Nephron progenitor cell (in vitro differentiated cells): ENCODE data around the gene CT45A8.
"Not testable (repeated sequence)": the region's sequence is repeated elsewhere in the genome, so short reads cannot be mapped to it uniquely, and the experiment has no call there.

Source experiments
- DNase-seq: peaks from one replicate; pipeline ENCODE4 v3.0.0; 2021
- H3K27ac Mint-ChIP-seq: 2 replicates; pipeline ENCODE4 v1.8.0; 2021; ENCODE audit warnings: mild to moderate bottlenecking, moderate library complexity, mixed read lengths
- H3K27me3 Mint-ChIP-seq: 2 replicates; pipeline ENCODE4 v1.8.0; 2021; ENCODE audit warnings: mild to moderate bottlenecking, low read depth, mixed read lengths; ENCODE audit not compliant: poor library complexity
- H3K36me3 Mint-ChIP-seq: 2 replicates; pipeline ENCODE4 v1.8.0; 2021; ENCODE audit warnings: low read depth, mixed read lengths
- H3K4me1 Mint-ChIP-seq: 2 replicates; pipeline ENCODE4 v1.8.0; 2021; ENCODE audit warnings: mixed read lengths
- H3K4me3 Mint-ChIP-seq: 2 replicates; pipeline ENCODE4 v1.8.0; 2021; ENCODE audit warnings: mild to moderate bottlenecking, moderate library complexity, mixed read lengths
- H3K9me3 Mint-ChIP-seq: 2 replicates; pipeline ENCODE4 v1.8.0; 2021; ENCODE audit warnings: mild to moderate bottlenecking, moderate library complexity, mixed read lengths
- TF ChIP-seq, protein P1 (sequence below): fragments of 200-600 bp; sonication (generic); IDR thresholded peaks from 2 replicates; pipeline ENCODE4 v1.5.0; 2021; ENCODE audit warnings: antibody characterized with exemption

CT45A8 gene

GRCh38 chrX:135854438-135854837, at the start of gene CT45A8:
Gene CT45A8, minus strand, starts transcription at chrX:135854538. Its CDS starts 3,755 bp downstream, at chrX:135850783.
- H3K27ac Mint-ChIP-seq, H3K36me3 Mint-ChIP-seq, H3K4me3 Mint-ChIP-seq, H3K9me3 Mint-ChIP-seq, H3K4me1 Mint-ChIP-seq, H3K27me3 Mint-ChIP-seq, DNase-seq: not testable (repeated sequence)

- Mint-ChIP-seq H3K27me3 (peaks cover 4% of the 10 kb centered on the region), H3K4me1 (no peaks in the 10 kb centered on the region), H3K27ac (no peak within 1 kb of the TSS), H3K36me3 (peaks cover 6% of the 10 kb centered on the region), H3K4me3 (no peak within 1 kb of the TSS), H3K9me3 (peaks cover 71% of the 10 kb centered on the region)
- TF ChIP-seq, protein P1, sequence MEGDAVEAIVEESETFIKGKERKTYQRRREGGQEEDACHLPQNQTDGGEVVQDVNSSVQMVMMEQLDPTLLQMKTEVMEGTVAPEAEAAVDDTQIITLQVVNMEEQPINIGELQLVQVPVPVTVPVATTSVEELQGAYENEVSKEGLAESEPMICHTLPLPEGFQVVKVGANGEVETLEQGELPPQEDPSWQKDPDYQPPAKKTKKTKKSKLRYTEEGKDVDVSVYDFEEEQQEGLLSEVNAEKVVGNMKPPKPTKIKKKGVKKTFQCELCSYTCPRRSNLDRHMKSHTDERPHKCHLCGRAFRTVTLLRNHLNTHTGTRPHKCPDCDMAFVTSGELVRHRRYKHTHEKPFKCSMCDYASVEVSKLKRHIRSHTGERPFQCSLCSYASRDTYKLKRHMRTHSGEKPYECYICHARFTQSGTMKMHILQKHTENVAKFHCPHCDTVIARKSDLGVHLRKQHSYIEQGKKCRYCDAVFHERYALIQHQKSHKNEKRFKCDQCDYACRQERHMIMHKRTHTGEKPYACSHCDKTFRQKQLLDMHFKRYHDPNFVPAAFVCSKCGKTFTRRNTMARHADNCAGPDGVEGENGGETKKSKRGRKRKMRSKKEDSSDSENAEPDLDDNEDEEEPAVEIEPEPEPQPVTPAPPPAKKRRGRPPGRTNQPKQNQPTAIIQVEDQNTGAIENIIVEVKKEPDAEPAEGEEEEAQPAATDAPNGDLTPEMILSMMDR, result no peak
- no peak for DNase-seq
These were observed 39.0 kb upstream of the CT45A8 start, which contains the start of the genes CT45A10 and SAGE1 for GRCh38 chrX:135893294-135893817. Gene CT45A10, minus strand, starts transcription at chrX:135893444. Its CDS starts 8,100 bp downstream, at chrX:135885344. Gene SAGE1, plus strand, starts transcription at chrX:135893716. Its CDS starts 2,527 bp downstream, at chrX:135896243.

DNA sequence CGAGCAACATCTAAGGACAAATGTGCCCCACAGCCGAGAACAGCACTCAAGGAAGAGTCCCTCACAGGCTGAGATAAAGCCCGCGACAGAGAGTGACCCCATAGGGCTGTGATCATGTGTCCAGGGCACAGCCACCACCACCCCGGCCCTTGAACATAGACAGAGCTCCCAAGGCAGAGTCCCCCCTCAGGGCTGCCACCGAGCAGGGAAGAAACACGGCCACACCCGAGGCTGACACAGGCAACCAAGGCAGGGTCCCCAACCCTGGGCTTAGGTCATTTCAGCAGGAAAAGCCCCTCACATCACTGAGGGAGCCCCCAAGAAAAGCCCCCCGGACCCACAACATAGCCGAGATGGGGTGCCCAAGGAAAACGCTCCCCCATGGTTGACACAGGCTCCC, 38.4 kb upstream of the CT45A8 start:
- Mint-ChIP-seq H3K9me3 (peaks cover 65% of the 10 kb centered on the region), H3K27ac (no peak overlapping the region), H3K36me3 (peaks cover 6% of the 10 kb centered on the region), H3K4me1 (no peaks in the 10 kb centered on the region), H3K4me3 (no peak overlapping the region), H3K27me3 (peaks cover 4% of the 10 kb centered on the region)
- TF ChIP-seq, protein P1, result no peak
- no peak for DNase-seq

GRCh38 chrX:135890087-135890585, 35.8 kb upstream of the CT45A8 start:
- Mint-ChIP-seq H3K4me3 (no peak overlapping the region), H3K27me3 (peaks cover 4% of the 10 kb centered on the region), H3K9me3 (peaks cover 59% of the 10 kb centered on the region), H3K4me1 (no peaks in the 10 kb centered on the region), H3K36me3 (peaks cover 6% of the 10 kb centered on the region), H3K27ac (no peak overlapping the region)
- TF ChIP-seq, protein P1, result no peak
- DNase-seq, result no peak

DNA sequence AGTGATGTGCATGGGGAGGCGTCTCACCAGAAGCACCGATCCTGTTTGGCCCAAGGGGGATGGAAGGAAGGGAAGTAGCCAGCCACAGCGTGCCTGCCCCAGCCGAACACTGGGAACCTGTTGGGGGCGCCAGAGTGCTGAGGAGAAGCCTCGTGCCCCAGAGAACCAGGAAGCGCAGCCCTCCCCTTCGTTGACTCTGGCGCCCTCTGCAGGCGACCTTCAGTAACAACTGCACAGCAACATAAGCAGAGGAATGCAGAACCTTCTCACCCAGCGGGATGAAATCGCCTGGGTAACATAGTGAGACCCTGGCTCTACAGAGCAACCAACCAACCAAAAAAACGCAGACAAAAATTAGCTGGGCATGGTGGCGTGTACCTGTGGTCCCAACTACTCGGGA, 34.6 kb upstream of the CT45A8 start:
- not testable (repeated sequence) for H3K4me1 Mint-ChIP-seq, H3K4me3 Mint-ChIP-seq, H3K27ac Mint-ChIP-seq, H3K36me3 Mint-ChIP-seq, H3K27me3 Mint-ChIP-seq, DNase-seq
- peaks cover 49% of the 10 kb centered on the region for H3K9me3 Mint-ChIP-seq

DNA sequence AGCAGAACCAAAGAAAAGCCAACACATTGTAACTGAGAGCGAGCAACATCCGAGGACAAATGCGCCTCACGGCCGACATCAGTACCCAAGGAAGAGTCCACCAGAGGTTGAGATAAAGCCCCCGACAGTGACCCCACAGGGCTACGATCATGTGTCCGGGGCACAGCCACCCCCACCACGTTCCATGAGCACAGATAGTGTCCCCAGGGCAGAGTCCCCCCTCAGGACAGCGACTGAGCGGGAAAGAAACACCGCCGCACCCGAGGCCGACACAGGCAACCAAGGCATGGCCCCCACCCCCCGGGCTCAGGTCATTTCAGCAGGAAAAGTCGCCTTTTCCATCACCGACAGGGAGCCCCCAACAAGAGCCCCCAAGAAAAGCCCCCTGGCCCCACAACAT, 33.9 kb upstream of the CT45A8 start:
- DNase-seq, H3K27me3 Mint-ChIP-seq, H3K27ac Mint-ChIP-seq, H3K36me3 Mint-ChIP-seq, H3K4me1 Mint-ChIP-seq, H3K4me3 Mint-ChIP-seq: not testable (repeated sequence)
- H3K9me3 Mint-ChIP-seq, result peaks cover 44% of the 10 kb centered on the region

GRCh38 chrX:135882741-135883140, 28.4 kb upstream of the CT45A8 start:
- not testable (repeated sequence) for H3K27me3 Mint-ChIP-seq, H3K4me3 Mint-ChIP-seq, H3K36me3 Mint-ChIP-seq, H3K4me1 Mint-ChIP-seq, DNase-seq, H3K27ac Mint-ChIP-seq
- peaks cover 11% of the 10 kb centered on the region for H3K9me3 Mint-ChIP-seq

- H3K4me3 Mint-ChIP-seq, H3K27ac Mint-ChIP-seq, H3K27me3 Mint-ChIP-seq, DNase-seq, H3K36me3 Mint-ChIP-seq, H3K9me3 Mint-ChIP-seq, H3K4me1 Mint-ChIP-seq: not testable (repeated sequence)
These were observed 17.4 kb upstream of the CT45A8 start, which contains the start of gene CT45A9 for GRCh38 chrX:135871712-135872111. Gene CT45A9, minus strand, starts transcription at chrX:135871812. Its CDS starts 3,751 bp downstream, at chrX:135868061.

DNA sequence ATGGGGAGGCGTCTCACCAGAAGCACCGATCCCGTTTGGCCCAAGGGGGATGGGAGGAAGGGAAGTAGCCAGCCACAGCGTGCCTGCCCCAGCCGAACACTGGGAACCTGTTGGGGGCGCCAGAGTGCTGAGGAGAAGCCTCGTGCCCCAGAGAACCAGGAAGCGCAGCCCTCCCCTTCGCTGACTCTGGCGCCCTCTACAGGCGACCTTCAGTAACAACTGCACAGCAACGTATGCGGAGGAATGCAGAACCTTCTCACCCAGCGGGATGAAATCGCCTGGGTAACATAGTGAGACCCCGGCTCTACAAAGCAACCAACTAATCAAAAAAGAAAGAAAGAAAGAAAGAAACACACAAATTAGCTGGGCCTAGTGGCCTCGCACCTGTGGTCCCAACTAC, 17.2 kb downstream of the CT45A8 start, which contains the start of gene CT45A7:
Gene CT45A7 (minus strand): TSS at position 101 of the 400 bp plus-strand sequence. CDS start 3,747 bp downstream, outside the sequence.
- not testable (repeated sequence) for H3K27ac Mint-ChIP-seq, H3K9me3 Mint-ChIP-seq, H3K4me3 Mint-ChIP-seq, H3K27me3 Mint-ChIP-seq, H3K36me3 Mint-ChIP-seq, H3K4me1 Mint-ChIP-seq, DNase-seq

- H3K4me3 Mint-ChIP-seq, DNase-seq, H3K9me3 Mint-ChIP-seq, H3K27ac Mint-ChIP-seq, H3K27me3 Mint-ChIP-seq, H3K36me3 Mint-ChIP-seq, H3K4me1 Mint-ChIP-seq: not testable (repeated sequence)
These were observed 34.4 kb downstream of the CT45A8 start, which contains the start of gene CT45A2 for GRCh38 chrX:135819912-135820311. Gene CT45A2, minus strand, starts transcription at chrX:135820012. Its CDS starts 3,747 bp downstream, at chrX:135816265.

DNA sequence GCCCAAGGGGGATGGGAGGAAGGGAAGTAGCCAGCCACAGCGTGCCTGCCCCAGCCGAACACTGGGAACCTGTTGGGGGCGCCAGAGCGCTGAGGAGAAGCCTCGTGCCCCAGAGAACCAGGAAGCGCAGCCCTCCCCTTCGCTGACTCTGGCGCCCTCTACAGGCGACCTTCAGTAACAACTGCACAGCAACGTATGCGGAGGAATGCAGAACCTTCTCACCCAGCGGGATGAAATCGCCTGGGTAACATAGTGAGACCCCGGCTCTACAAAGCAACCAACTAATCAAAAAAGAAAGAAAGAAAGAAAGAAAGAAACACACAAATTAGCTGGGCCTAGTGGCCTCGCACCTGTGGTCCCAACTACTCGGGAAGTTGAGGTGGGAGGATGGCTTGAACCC, 51.7 kb downstream of the CT45A8 start, which contains the start of gene CT45A6:
Gene CT45A6 (minus strand): TSS at position 101 of the 400 bp plus-strand sequence. CDS start 3,794 bp downstream, outside the sequence.
- H3K4me1 Mint-ChIP-seq, H3K36me3 Mint-ChIP-seq, DNase-seq, H3K27me3 Mint-ChIP-seq, H3K27ac Mint-ChIP-seq, H3K4me3 Mint-ChIP-seq, H3K9me3 Mint-ChIP-seq: not testable (repeated sequence)
